IPS-15b (cell line): ENCODE data around the gene F8A3.
"Not testable (repeated sequence)": the region's sequence is repeated elsewhere in the genome, so short reads cannot be mapped to it uniquely, and the experiment has no call there.

Experiments
- H3K27me3 ChIP-seq: one replicate; pipeline ENCODE4 v1.6.1; 2013; ENCODE audit warnings: low read length; ENCODE audit not compliant: control insufficient read depth, insufficient read depth
- H3K36me3 ChIP-seq: one replicate; pipeline ENCODE4 v1.6.1; 2013; ENCODE audit warnings: low read length; ENCODE audit not compliant: control insufficient read depth, insufficient read depth
- H3K4me1 ChIP-seq: one replicate; pipeline ENCODE4 v1.6.1; 2013; ENCODE audit warnings: mild to moderate bottlenecking, low read length; ENCODE audit not compliant: control insufficient read depth, insufficient read depth
- H3K4me3 ChIP-seq: one replicate; pipeline ENCODE4 v1.5.1; 2013; ENCODE audit warnings: low read depth, low read length
- H3K9ac ChIP-seq: one replicate; pipeline ENCODE4 v1.6.1; 2013; ENCODE audit warnings: low read depth, mild to moderate bottlenecking, low read length
- H3K9me3 ChIP-seq: one replicate; pipeline ENCODE4 v1.6.1; 2013; ENCODE audit warnings: mild to moderate bottlenecking, low read length; ENCODE audit not compliant: control insufficient read depth, insufficient read depth

Gene F8A3

GRCh38 chrX:155458471-155458870, at the start of gene F8A3:
TSS of gene F8A3 (minus strand) at chrX:155458620. CDS start at chrX:155458600, 20 bp downstream.
- H3K9me3 ChIP-seq, H3K27me3 ChIP-seq, H3K4me1 ChIP-seq, H3K9ac ChIP-seq, H3K36me3 ChIP-seq, H3K4me3 ChIP-seq: not testable (repeated sequence)

- H3K4me1 ChIP-seq: no peaks in the 10 kb centered on the region
- H3K36me3 ChIP-seq: no peaks in the 10 kb centered on the region
- no peak overlapping the region for H3K4me3 ChIP-seq
- H3K9ac ChIP-seq: no peak overlapping the region
- H3K27me3 ChIP-seq: no peaks in the 10 kb centered on the region
- no peaks in the 10 kb centered on the region for H3K9me3 ChIP-seq
These were observed 46.9 kb upstream of the F8A3 start for GRCh38 chrX:155505296-155505695.

- not testable (repeated sequence) for H3K36me3 ChIP-seq, H3K27me3 ChIP-seq, H3K4me1 ChIP-seq, H3K9me3 ChIP-seq, H3K9ac ChIP-seq, H3K4me3 ChIP-seq
These were observed 36.7 kb upstream of the F8A3 start for GRCh38 chrX:155495134-155495533.

GRCh38 chrX:155491421-155491820, 33.0 kb upstream of the F8A3 start:
- not testable (repeated sequence) for H3K27me3 ChIP-seq, H3K4me1 ChIP-seq, H3K4me3 ChIP-seq, H3K9ac ChIP-seq, H3K9me3 ChIP-seq, H3K36me3 ChIP-seq

GRCh38 chrX:155477136-155477535, 18.7 kb upstream of the F8A3 start:
- H3K4me1 ChIP-seq, H3K9ac ChIP-seq, H3K4me3 ChIP-seq, H3K36me3 ChIP-seq, H3K9me3 ChIP-seq, H3K27me3 ChIP-seq: not testable (repeated sequence)

- not testable (repeated sequence) for H3K4me3 ChIP-seq, H3K36me3 ChIP-seq, H3K4me1 ChIP-seq, H3K27me3 ChIP-seq, H3K9ac ChIP-seq, H3K9me3 ChIP-seq
These were observed 8.0 kb upstream of the F8A3 start for GRCh38 chrX:155466269-155466938.

GRCh38 chrX:155460501-155460900, 2.1 kb upstream of the F8A3 start:
- not testable (repeated sequence) for H3K36me3 ChIP-seq, H3K27me3 ChIP-seq, H3K9ac ChIP-seq, H3K4me1 ChIP-seq, H3K9me3 ChIP-seq, H3K4me3 ChIP-seq

- not testable (repeated sequence) for H3K36me3 ChIP-seq, H3K27me3 ChIP-seq, H3K9me3 ChIP-seq, H3K4me1 ChIP-seq, H3K4me3 ChIP-seq, H3K9ac ChIP-seq
These were observed 516 bp downstream of the F8A3 start for GRCh38 chrX:155457761-155458447.

GRCh38 chrX:155441097-155441496, 17.3 kb downstream of the F8A3 start:
- peaks cover 9% of the 10 kb centered on the region for H3K9me3 ChIP-seq
- H3K36me3 ChIP-seq: no peaks in the 10 kb centered on the region
- no peak overlapping the region for H3K9ac ChIP-seq
- H3K27me3 ChIP-seq: no peaks in the 10 kb centered on the region
- H3K4me3 ChIP-seq: no peak overlapping the region
- H3K4me1 ChIP-seq: no peaks in the 10 kb centered on the region

GRCh38 chrX:155435744-155436112, 22.7 kb downstream of the F8A3 start:
- H3K4me1 ChIP-seq: no peaks in the 10 kb centered on the region
- no peak overlapping the region for H3K4me3 ChIP-seq
- H3K9ac ChIP-seq: no peak overlapping the region
- no peaks in the 10 kb centered on the region for H3K27me3 ChIP-seq
- peaks cover 1% of the 10 kb centered on the region for H3K9me3 ChIP-seq
- no peaks in the 10 kb centered on the region for H3K36me3 ChIP-seq

- Histone ChIP-seq H3K9ac (no peak overlapping the region), H3K9me3 (no peaks in the 10 kb centered on the region), H3K4me1 (no peaks in the 10 kb centered on the region), H3K36me3 (no peaks in the 10 kb centered on the region), H3K27me3 (no peaks in the 10 kb centered on the region), H3K4me3 (no peak overlapping the region)
These were observed 23.3 kb downstream of the F8A3 start for GRCh38 chrX:155434906-155435743.

- H3K9me3 ChIP-seq: peaks cover 9% of the 10 kb centered on the region
- H3K9ac ChIP-seq: no peak overlapping the region
- H3K27me3 ChIP-seq: no peaks in the 10 kb centered on the region
- no peaks in the 10 kb centered on the region for H3K36me3 ChIP-seq
- H3K4me1 ChIP-seq: no peaks in the 10 kb centered on the region
- no peak overlapping the region for H3K4me3 ChIP-seq
These were observed 40.7 kb downstream of the F8A3 start for GRCh38 chrX:155417769-155418168.
